ENCODE results near the gene RMI1.

The RMI1 gene

GRCh38 chr9:83969602-83970001 is 11.0 kb upstream of the RMI1 start:
- DNase-seq (ENCODE audit: low read depth) = no peak

GRCh38 chr9:83971485-83971884 is 9.1 kb upstream of the RMI1 start:
- DNase-seq (ENCODE audit: low read depth) = no peak

- no peak for DNase-seq (ENCODE audit: low read depth)
Measured at GRCh38 chr9:83972286-83972685, 8.3 kb upstream of the RMI1 start.

GRCh38 chr9:83975300-83975699 is 5.3 kb upstream of the RMI1 start:
- no peak for DNase-seq (ENCODE audit: low read depth)

GRCh38 chr9:83976372-83976771 is 4.2 kb upstream of the RMI1 start:
- DNase-seq (ENCODE audit: low read depth) = no peak

GRCh38 chr9:83977196-83977595 is 3.4 kb upstream of the RMI1 start:
- DNase-seq (ENCODE audit: low read depth) = no peak

DNA sequence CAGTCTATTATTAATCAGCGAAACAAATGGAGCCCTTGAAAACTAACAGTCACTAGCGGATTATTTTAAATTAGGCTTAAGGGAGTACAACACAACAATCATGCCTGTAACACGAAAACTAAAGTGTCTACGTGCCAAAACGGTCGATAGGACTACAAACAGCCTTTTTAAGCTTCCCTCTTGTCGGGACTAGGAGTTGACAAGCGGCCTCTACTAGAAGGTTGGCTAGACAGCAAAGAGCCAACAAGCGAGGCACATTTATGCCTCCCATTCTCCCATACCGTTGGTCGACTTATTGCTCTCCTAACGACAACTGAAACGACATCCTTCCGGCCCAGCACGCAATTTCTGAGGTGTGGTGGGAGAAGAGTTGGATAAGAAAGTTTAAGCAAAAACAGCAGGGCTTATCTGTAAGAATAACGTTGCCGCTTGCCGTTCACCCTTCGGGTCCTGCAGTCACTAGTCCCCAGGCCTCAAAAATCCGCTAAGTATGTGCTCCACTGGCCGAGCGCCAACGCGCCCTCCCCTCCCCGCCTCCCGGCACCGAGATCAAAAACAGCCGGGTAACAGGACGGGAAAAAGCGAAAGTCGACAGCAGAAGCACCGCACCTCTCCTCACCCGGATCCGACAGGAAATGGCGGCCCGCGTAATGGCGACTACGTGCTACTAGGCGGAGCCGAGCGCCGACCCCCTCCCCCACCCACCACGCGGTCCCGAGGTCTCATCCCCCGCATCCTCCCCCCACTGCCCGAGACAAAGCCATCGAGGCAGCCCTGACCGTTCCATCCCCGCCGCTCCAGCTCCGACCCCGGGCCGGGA is 1.4 kb upstream of the RMI1 start:
- DNase-seq (ENCODE audit: low read depth) = peak; percentile 79

GRCh38 chr9:83979812-83980394 is 702 bp upstream of the RMI1 start, which contains the start of gene HNRNPK:
TSS of gene HNRNPK (minus strand) at chr9:83980215. CDS start at chr9:83978252, 1,963 bp downstream.
- DNase-seq (ENCODE audit: low read depth) = peak; percentile 99

- no peak for DNase-seq (ENCODE audit: low read depth)
Measured at GRCh38 chr9:83981126-83981871, 694 bp downstream of the RMI1 start.

DNA sequence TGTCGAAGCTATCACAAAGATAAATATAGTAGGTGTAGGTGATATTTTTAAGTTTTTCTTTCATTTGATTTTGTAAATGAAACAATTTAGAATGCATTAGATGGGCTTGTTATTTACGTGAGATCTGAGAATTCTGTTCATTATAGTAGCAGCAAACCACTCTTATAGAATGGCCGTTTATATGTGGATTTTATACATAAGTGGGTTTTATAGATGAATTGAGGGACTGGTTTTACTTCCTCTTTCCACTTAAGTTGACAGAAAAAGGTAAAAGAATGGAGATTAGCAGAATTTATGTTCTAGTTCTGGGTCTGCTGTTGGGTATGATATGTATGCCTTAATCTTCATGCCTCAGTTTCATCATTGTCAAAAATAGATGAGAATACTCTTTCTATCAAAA is 5.6 kb downstream of the RMI1 start:
- DNase-seq (ENCODE audit: low read depth) = no peak

GRCh38 chr9:83986765-83987401 is 6.3 kb downstream of the RMI1 start:
- DNase-seq (ENCODE audit: low read depth) = no peak

DNA sequence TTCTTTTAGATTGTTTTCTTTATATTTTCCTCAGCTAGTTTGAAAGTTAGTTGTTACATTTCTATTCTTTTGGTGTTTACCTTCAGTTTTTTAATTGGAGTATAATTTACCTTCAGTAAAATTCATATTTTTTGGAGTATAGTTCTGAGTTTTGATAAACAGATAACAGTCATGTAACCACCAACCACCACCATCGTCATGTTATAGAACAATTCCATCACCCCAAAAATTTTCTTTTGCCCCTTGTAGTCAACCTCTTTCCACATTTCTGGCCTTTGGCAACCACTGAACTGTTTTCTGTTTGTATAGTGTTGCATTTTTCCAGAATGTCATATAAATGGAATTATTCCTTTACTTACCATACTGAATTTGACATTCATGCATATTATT is 6.8 kb downstream of the RMI1 start:
- no peak for DNase-seq (ENCODE audit: low read depth)

DNA sequence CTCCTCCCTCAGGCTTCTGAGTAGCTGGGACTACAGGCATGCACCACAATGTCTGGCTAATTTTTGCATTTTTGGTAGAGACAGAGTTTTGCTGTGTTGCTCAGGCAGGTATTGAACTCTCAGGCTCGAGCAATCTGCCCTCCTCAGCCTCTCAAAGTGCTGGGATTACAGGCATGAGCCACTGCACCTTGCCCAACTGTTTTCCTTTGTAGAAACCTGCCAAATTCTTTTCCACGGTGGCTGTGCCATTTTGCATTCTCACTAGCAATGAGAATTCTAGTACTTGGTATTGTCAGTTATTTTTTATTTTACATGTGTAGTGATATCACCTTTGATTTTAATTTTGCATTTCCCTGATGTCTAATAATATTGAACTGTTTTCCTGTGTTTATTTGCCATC is 7.8 kb downstream of the RMI1 start:
- no peak for DNase-seq (ENCODE audit: low read depth)

- DNase-seq (ENCODE audit: low read depth) = no peak
Measured at GRCh38 chr9:83991355-83991754, 10.8 kb downstream of the RMI1 start.

GRCh38 chr9:83992407-83992806 is 11.8 kb downstream of the RMI1 start:
- no peak for DNase-seq (ENCODE audit: low read depth)

- no peak for DNase-seq (ENCODE audit: low read depth)
Measured at GRCh38 chr9:83992901-83993300, 12.3 kb downstream of the RMI1 start.

DNA sequence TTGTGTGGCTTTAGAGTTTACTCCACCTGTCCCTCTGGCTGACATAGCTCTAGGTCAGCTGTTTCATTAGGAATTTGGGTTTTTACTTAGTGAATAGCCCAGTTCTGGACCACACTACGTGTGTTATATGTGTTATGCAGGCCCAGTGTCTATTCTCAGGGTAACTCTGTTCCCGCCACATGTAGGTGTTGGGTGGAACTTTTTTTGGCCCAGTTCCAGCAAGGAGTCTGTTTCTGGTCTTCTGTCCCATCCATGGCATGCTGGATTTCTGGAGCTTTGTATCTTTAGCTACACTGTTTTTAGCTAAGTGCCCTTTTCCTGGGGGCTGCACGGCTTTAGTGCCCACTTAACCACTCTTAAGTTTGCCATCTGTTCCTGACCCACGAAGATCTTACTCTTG is 15.5 kb downstream of the RMI1 start:
- DNase-seq (ENCODE audit: low read depth) = no peak

GRCh38 chr9:83999141-83999918 is 18.7 kb downstream of the RMI1 start:
- no peak for DNase-seq (ENCODE audit: low read depth)

DNA sequence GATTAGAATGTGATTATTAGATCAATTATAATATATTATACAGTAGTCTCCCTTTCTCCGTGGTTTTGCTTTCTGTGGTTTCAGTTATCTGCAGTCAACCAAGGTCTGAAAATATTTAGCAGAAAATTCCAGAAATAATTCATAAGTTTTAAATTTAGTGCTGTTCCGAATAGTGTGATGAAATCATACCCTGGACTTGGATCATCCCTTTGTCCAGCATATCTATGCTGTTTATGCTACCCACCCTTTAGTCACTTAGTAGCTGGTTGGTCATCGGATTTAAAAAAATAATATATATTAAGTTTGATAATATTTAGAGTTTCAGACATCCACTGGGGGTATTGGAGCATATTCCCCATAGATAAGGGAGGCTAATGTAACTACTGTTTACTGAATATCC is 19.6 kb downstream of the RMI1 start:
- no peak for DNase-seq (ENCODE audit: low read depth)

- no peak for DNase-seq (ENCODE audit: low read depth)
Measured at GRCh38 chr9:84001621-84002020, 21.0 kb downstream of the RMI1 start.

GRCh38 chr9:84002344-84002743 is 21.7 kb downstream of the RMI1 start:
- no peak for DNase-seq (ENCODE audit: low read depth)

DNA sequence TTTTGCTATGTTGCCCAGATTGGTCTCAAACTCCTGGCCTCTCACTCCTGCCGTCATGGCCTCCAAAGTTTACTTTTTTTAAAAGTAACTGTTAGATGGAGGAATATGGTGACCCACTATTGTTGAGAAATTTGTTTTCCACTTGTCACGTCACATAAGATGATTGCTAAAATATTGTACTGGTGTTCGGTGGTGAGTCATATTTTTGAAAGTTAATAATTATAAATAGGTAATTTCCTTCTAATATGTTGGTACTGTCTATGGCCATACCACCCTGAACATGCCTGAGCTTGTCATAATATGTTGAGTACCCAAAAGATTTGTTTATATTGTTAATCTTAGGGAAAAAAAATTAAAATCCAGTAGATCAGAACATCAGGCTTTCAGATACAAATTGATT is 22.6 kb downstream of the RMI1 start:
- DNase-seq (ENCODE audit: low read depth) = no peak
